ENCODE measurements around the gene PLXND1.
A peak's percentile ranks its signal among the peaks of the same experiment; 100 is the strongest.
"Not testable (repeated sequence)": the region's sequence is repeated elsewhere in the genome, so short reads cannot be mapped to it uniquely, and the experiment has no call there.

The PLXND1 gene

GRCh38 chr3:129515821-129516432 is 90.5 kb downstream of the PLXND1 start:
- H3K4me1 Mint-ChIP-seq (ENCODE audit: low read depth); H3K27ac Mint-ChIP-seq: not testable (repeated sequence)

GRCh38 chr3:129515108-129515820 is 91.2 kb downstream of the PLXND1 start:
- H3K27me3 Mint-ChIP-seq; H3K9me3 Mint-ChIP-seq; H3K4me1 Mint-ChIP-seq (ENCODE audit: low read depth); DNase-seq; H3K27ac Mint-ChIP-seq; H3K4me3 Mint-ChIP-seq: not testable (repeated sequence)
- peaks cover 26% of the 10 kb centered on the region for H3K36me3 Mint-ChIP-seq (ENCODE audit: low read depth)

More at GRCh38 chr3:129515821-129516432, 90.5 kb downstream of the PLXND1 start:
- not testable (repeated sequence) for DNase-seq, H3K9me3 Mint-ChIP-seq, H3K4me3 Mint-ChIP-seq, H3K27me3 Mint-ChIP-seq
- H3K36me3 Mint-ChIP-seq (ENCODE audit: low read depth), result peaks cover 26% of the 10 kb centered on the region

GRCh38 chr3:129514563-129514962 is 91.9 kb downstream of the PLXND1 start:
- H3K4me1 Mint-ChIP-seq (ENCODE audit: low read depth), result peaks cover 2% of the 10 kb centered on the region
- no peak for DNase-seq
- H3K27me3 Mint-ChIP-seq, result no peaks in the 10 kb centered on the region
- no peak overlapping the region for H3K4me3 Mint-ChIP-seq
- H3K27ac Mint-ChIP-seq, result no peak overlapping the region
- H3K9me3 Mint-ChIP-seq, result no peaks in the 10 kb centered on the region
- peaks cover 26% of the 10 kb centered on the region for H3K36me3 Mint-ChIP-seq (ENCODE audit: low read depth)

GRCh38 chr3:129514110-129514509 is 92.4 kb downstream of the PLXND1 start:
- H3K9me3 Mint-ChIP-seq, result no peaks in the 10 kb centered on the region
- H3K4me3 Mint-ChIP-seq, result no peak overlapping the region
- DNase-seq, result no peak
- H3K27ac Mint-ChIP-seq, result no peak overlapping the region
- no peaks in the 10 kb centered on the region for H3K27me3 Mint-ChIP-seq
- peaks cover 2% of the 10 kb centered on the region for H3K4me1 Mint-ChIP-seq (ENCODE audit: low read depth)
- peaks cover 29% of the 10 kb centered on the region for H3K36me3 Mint-ChIP-seq (ENCODE audit: low read depth)

GRCh38 chr3:129513705-129514104 is 92.8 kb downstream of the PLXND1 start:
- H3K36me3 Mint-ChIP-seq (ENCODE audit: low read depth), result peaks cover 29% of the 10 kb centered on the region
- no peak for DNase-seq
- peaks cover 2% of the 10 kb centered on the region for H3K4me1 Mint-ChIP-seq (ENCODE audit: low read depth)
- no peaks in the 10 kb centered on the region for H3K27me3 Mint-ChIP-seq
- no peak overlapping the region for H3K4me3 Mint-ChIP-seq
- H3K27ac Mint-ChIP-seq, result no peak overlapping the region
- H3K9me3 Mint-ChIP-seq, result no peaks in the 10 kb centered on the region

- peak overlapping the region; percentile 59 for H3K27ac Mint-ChIP-seq
- no peak for DNase-seq
- H3K36me3 Mint-ChIP-seq (ENCODE audit: low read depth), result peaks cover 33% of the 10 kb centered on the region
- H3K4me1 Mint-ChIP-seq (ENCODE audit: low read depth), result peaks cover 2% of the 10 kb centered on the region
- H3K9me3 Mint-ChIP-seq, result no peaks in the 10 kb centered on the region
- H3K27me3 Mint-ChIP-seq, result no peaks in the 10 kb centered on the region
- no peak overlapping the region for H3K4me3 Mint-ChIP-seq
Observed at GRCh38 chr3:129512595-129512994, 93.9 kb downstream of the PLXND1 start.

- Mint-ChIP-seq H3K27ac (no peak overlapping the region), H3K4me1 (ENCODE audit: low read depth) (peaks cover 2% of the 10 kb centered on the region), H3K27me3 (no peaks in the 10 kb centered on the region), H3K36me3 (ENCODE audit: low read depth) (peaks cover 28% of the 10 kb centered on the region), H3K4me3 (no peak overlapping the region), H3K9me3 (no peaks in the 10 kb centered on the region)
- DNase-seq, result no peak
Observed at GRCh38 chr3:129507181-129507831, 99.2 kb downstream of the PLXND1 start.

- no peaks in the 10 kb centered on the region for H3K27me3 Mint-ChIP-seq
- no peak overlapping the region for H3K4me3 Mint-ChIP-seq
- H3K4me1 Mint-ChIP-seq (ENCODE audit: low read depth), result peaks cover 2% of the 10 kb centered on the region
- no peak overlapping the region for H3K27ac Mint-ChIP-seq
- H3K9me3 Mint-ChIP-seq, result no peaks in the 10 kb centered on the region
- peaks cover 27% of the 10 kb centered on the region for H3K36me3 Mint-ChIP-seq (ENCODE audit: low read depth)
- DNase-seq, result no peak
Observed at GRCh38 chr3:129506231-129506742, 100.2 kb downstream of the PLXND1 start.

GRCh38 chr3:129505341-129505740 is 101.1 kb downstream of the PLXND1 start:
- Mint-ChIP-seq H3K27ac (no peak overlapping the region), H3K4me3 (no peak overlapping the region), H3K27me3 (no peaks in the 10 kb centered on the region), H3K4me1 (ENCODE audit: low read depth) (no peaks in the 10 kb centered on the region), H3K9me3 (no peaks in the 10 kb centered on the region), H3K36me3 (ENCODE audit: low read depth) (peaks cover 31% of the 10 kb centered on the region)
- no peak for DNase-seq
